HG03045 (cell line): ENCODE results near the gene LEKR1.
"Not testable (repeated sequence)": the region's sequence is repeated elsewhere in the genome, so short reads cannot be mapped to it uniquely, and the experiment has no call there.

Source experiments
- ATAC-seq: cut with Tn5 transposase; IDR thresholded peaks from one replicate; pipeline ENCODE4 v1.9.1; 2021; ENCODE audit warnings: mild to moderate bottlenecking, moderate library complexity; ENCODE audit not compliant: unreplicated experiment

LEKR1 gene

GRCh38 chr3:156826144-156826895 lies at the start of gene LEKR1:
LEKR1 (plus strand) TSS chr3:156826353; CDS start chr3:156829330, 2,977 bp downstream.
- peak; percentile 95 for ATAC-seq

GRCh38 chr3:156776871-156777270 lies 49.3 kb upstream of the LEKR1 start:
- no peak for ATAC-seq

- no peak for ATAC-seq
These were observed 44.6 kb upstream of the LEKR1 start for GRCh38 chr3:156781310-156782230.

- no peak for ATAC-seq
These were observed 43.8 kb upstream of the LEKR1 start for GRCh38 chr3:156782319-156782718.

GRCh38 chr3:156782921-156783320 lies 43.2 kb upstream of the LEKR1 start:
- no peak for ATAC-seq

- no peak for ATAC-seq
These were observed 39.2 kb upstream of the LEKR1 start for GRCh38 chr3:156787001-156787400.

- ATAC-seq, result peak; percentile 85
These were observed 38.1 kb upstream of the LEKR1 start for GRCh38 chr3:156787926-156788663.

GRCh38 chr3:156788846-156789245 lies 37.3 kb upstream of the LEKR1 start:
- ATAC-seq, result no peak

GRCh38 chr3:156790156-156790555 lies 36.0 kb upstream of the LEKR1 start:
- no peak for ATAC-seq

- ATAC-seq, result no peak
These were observed 34.0 kb upstream of the LEKR1 start for GRCh38 chr3:156792114-156792513.

GRCh38 chr3:156792536-156792935 lies 33.6 kb upstream of the LEKR1 start:
- ATAC-seq, result no peak

GRCh38 chr3:156792945-156793344 lies 33.2 kb upstream of the LEKR1 start:
- no peak for ATAC-seq

GRCh38 chr3:156793400-156793799 lies 32.8 kb upstream of the LEKR1 start:
- ATAC-seq, result no peak

GRCh38 chr3:156793851-156794250 lies 32.3 kb upstream of the LEKR1 start:
- ATAC-seq, result no peak

- ATAC-seq, result no peak
These were observed 30.2 kb upstream of the LEKR1 start for GRCh38 chr3:156795890-156796481.

GRCh38 chr3:156797368-156797767 lies 28.8 kb upstream of the LEKR1 start:
- no peak for ATAC-seq

- ATAC-seq, result not testable (repeated sequence)
These were observed 25.9 kb upstream of the LEKR1 start for GRCh38 chr3:156800287-156800686.

- ATAC-seq, result no peak
These were observed 24.4 kb upstream of the LEKR1 start for GRCh38 chr3:156801746-156802145.

GRCh38 chr3:156802821-156803606 lies 23.1 kb upstream of the LEKR1 start:
- ATAC-seq, result no peak
